ENCODE measurements around the gene ACSF3.

Gene ACSF3

GRCh38 chr16:89133457-89134127 is 39.9 kb downstream of the ACSF3 start:
- H3K36me3 ChIP-seq (ENCODE audit: control insufficient read depth in 2 of 2, insufficient read depth in 2 of 2, low read length in 2 of 2) = peaks cover 11% of the 10 kb centered on the region in 2 donors

GRCh38 chr16:89134269-89134668 is 40.6 kb downstream of the ACSF3 start:
- Histone ChIP-seq H3K9ac (ENCODE audit: low read length in 2 of 2) (no peak overlapping the region), H3K27me3 (ENCODE audit: control insufficient read depth in 1 of 2, insufficient read depth in 2 of 2, low read length in 2 of 2) (no peaks in the 10 kb centered on the region), H3K4me3 (ENCODE audit: low read length in 2 of 2) (no peak overlapping the region), H3K27ac (ENCODE audit: low read length) (no peak overlapping the region), H3K4me1 (ENCODE audit: control insufficient read depth, insufficient read depth, low read length) (no peaks in the 10 kb centered on the region), H3K9me3 (ENCODE audit: control insufficient read depth in 2 of 2, low read length in 2 of 2) (no peaks in the 10 kb centered on the region), H3K36me3 (ENCODE audit: control insufficient read depth in 2 of 2, insufficient read depth in 2 of 2, low read length in 2 of 2) (peaks cover 11% of the 10 kb centered on the region in 2 donors)

More at GRCh38 chr16:89133457-89134127, 39.9 kb downstream of the ACSF3 start:
- Histone ChIP-seq H3K9me3 (ENCODE audit: control insufficient read depth in 2 of 2, low read length in 2 of 2) (no peaks in the 10 kb centered on the region), H3K4me1 (ENCODE audit: control insufficient read depth, insufficient read depth, low read length) (no peaks in the 10 kb centered on the region), H3K27ac (ENCODE audit: low read length) (no peak overlapping the region), H3K4me3 (ENCODE audit: low read length in 2 of 2) (no peak overlapping the region), H3K9ac (ENCODE audit: low read length in 2 of 2) (no peak overlapping the region), H3K27me3 (ENCODE audit: control insufficient read depth in 1 of 2, insufficient read depth in 2 of 2, low read length in 2 of 2) (no peaks in the 10 kb centered on the region)

GRCh38 chr16:89135166-89135565 is 41.5 kb downstream of the ACSF3 start:
- no peak overlapping the region for H3K9ac ChIP-seq (ENCODE audit: low read length in 2 of 2)
- peaks cover 11 to 13% of the 10 kb centered on the region in 2 donors for H3K36me3 ChIP-seq (ENCODE audit: control insufficient read depth in 2 of 2, insufficient read depth in 2 of 2, low read length in 2 of 2)
- no peak overlapping the region for H3K27ac ChIP-seq (ENCODE audit: low read length)
- H3K4me3 ChIP-seq (ENCODE audit: low read length in 2 of 2) = no peak overlapping the region
- no peaks in the 10 kb centered on the region for H3K4me1 ChIP-seq (ENCODE audit: control insufficient read depth, insufficient read depth, low read length)
- no peaks in the 10 kb centered on the region for H3K9me3 ChIP-seq (ENCODE audit: control insufficient read depth in 2 of 2, low read length in 2 of 2)
- H3K27me3 ChIP-seq (ENCODE audit: control insufficient read depth in 1 of 2, insufficient read depth in 2 of 2, low read length in 2 of 2) = no peaks in the 10 kb centered on the region

GRCh38 chr16:89135971-89136765 is 42.5 kb downstream of the ACSF3 start:
- no peaks in the 10 kb centered on the region for H3K27me3 ChIP-seq (ENCODE audit: control insufficient read depth in 1 of 2, insufficient read depth in 2 of 2, low read length in 2 of 2)
- H3K36me3 ChIP-seq (ENCODE audit: control insufficient read depth in 2 of 2, insufficient read depth in 2 of 2, low read length in 2 of 2) = peaks cover 11 to 18% of the 10 kb centered on the region in 2 donors
- H3K27ac ChIP-seq (ENCODE audit: low read length) = no peak overlapping the region
- no peak overlapping the region for H3K9ac ChIP-seq (ENCODE audit: low read length in 2 of 2)
- no peaks in the 10 kb centered on the region for H3K9me3 ChIP-seq (ENCODE audit: control insufficient read depth in 2 of 2, low read length in 2 of 2)
- no peaks in the 10 kb centered on the region for H3K4me1 ChIP-seq (ENCODE audit: control insufficient read depth, insufficient read depth, low read length)
- no peak overlapping the region for H3K4me3 ChIP-seq (ENCODE audit: low read length in 2 of 2)

GRCh38 chr16:89136931-89137330 is 43.3 kb downstream of the ACSF3 start:
- Histone ChIP-seq H3K4me3 (ENCODE audit: low read length in 2 of 2) (no peak overlapping the region), H3K9me3 (ENCODE audit: control insufficient read depth in 2 of 2, low read length in 2 of 2) (no peaks in the 10 kb centered on the region), H3K36me3 (ENCODE audit: control insufficient read depth in 2 of 2, insufficient read depth in 2 of 2, low read length in 2 of 2) (peaks cover 10 to 25% of the 10 kb centered on the region in 2 donors), H3K9ac (ENCODE audit: low read length in 2 of 2) (no peak overlapping the region), H3K4me1 (ENCODE audit: control insufficient read depth, insufficient read depth, low read length) (no peaks in the 10 kb centered on the region), H3K27ac (ENCODE audit: low read length) (no peak overlapping the region), H3K27me3 (ENCODE audit: control insufficient read depth in 1 of 2, insufficient read depth in 2 of 2, low read length in 2 of 2) (no peaks in the 10 kb centered on the region)

GRCh38 chr16:89137666-89138512 is 44.2 kb downstream of the ACSF3 start:
- Histone ChIP-seq H3K27me3 (ENCODE audit: control insufficient read depth in 1 of 2, insufficient read depth in 2 of 2, low read length in 2 of 2) (no peaks in the 10 kb centered on the region), H3K9ac (ENCODE audit: low read length in 2 of 2) (no peak overlapping the region), H3K27ac (ENCODE audit: low read length) (no peak overlapping the region), H3K9me3 (ENCODE audit: control insufficient read depth in 2 of 2, low read length in 2 of 2) (no peaks in the 10 kb centered on the region), H3K36me3 (ENCODE audit: control insufficient read depth in 2 of 2, insufficient read depth in 2 of 2, low read length in 2 of 2) (peaks cover 10 to 26% of the 10 kb centered on the region in 2 donors), H3K4me1 (ENCODE audit: control insufficient read depth, insufficient read depth, low read length) (no peaks in the 10 kb centered on the region), H3K4me3 (ENCODE audit: low read length in 2 of 2) (no peak overlapping the region)

- no peaks in the 10 kb centered on the region for H3K27me3 ChIP-seq (ENCODE audit: control insufficient read depth in 1 of 2, insufficient read depth in 2 of 2, low read length in 2 of 2)
- no peaks in the 10 kb centered on the region for H3K9me3 ChIP-seq (ENCODE audit: control insufficient read depth in 2 of 2, low read length in 2 of 2)
- H3K4me1 ChIP-seq (ENCODE audit: control insufficient read depth, insufficient read depth, low read length) = no peaks in the 10 kb centered on the region
- H3K27ac ChIP-seq (ENCODE audit: low read length) = no peak overlapping the region
- peaks cover 9 to 26% of the 10 kb centered on the region in 2 donors for H3K36me3 ChIP-seq (ENCODE audit: control insufficient read depth in 2 of 2, insufficient read depth in 2 of 2, low read length in 2 of 2)
- H3K4me3 ChIP-seq (ENCODE audit: low read length in 2 of 2) = no peak overlapping the region
- H3K9ac ChIP-seq (ENCODE audit: low read length in 2 of 2) = no peak overlapping the region
These were observed 44.8 kb downstream of the ACSF3 start for GRCh38 chr16:89138513-89138795.

GRCh38 chr16:89138843-89139520 is 45.3 kb downstream of the ACSF3 start:
- H3K36me3 ChIP-seq (ENCODE audit: control insufficient read depth in 2 of 2, insufficient read depth in 2 of 2, low read length in 2 of 2) = peaks cover 7 to 27% of the 10 kb centered on the region in 2 donors
- H3K4me1 ChIP-seq (ENCODE audit: control insufficient read depth, insufficient read depth, low read length) = no peaks in the 10 kb centered on the region
- H3K9ac ChIP-seq (ENCODE audit: low read length in 2 of 2) = no peak overlapping the region
- H3K9me3 ChIP-seq (ENCODE audit: control insufficient read depth in 2 of 2, low read length in 2 of 2) = no peaks in the 10 kb centered on the region
- H3K27me3 ChIP-seq (ENCODE audit: control insufficient read depth in 1 of 2, insufficient read depth in 2 of 2, low read length in 2 of 2) = no peaks in the 10 kb centered on the region
- no peak overlapping the region for H3K27ac ChIP-seq (ENCODE audit: low read length)
- H3K4me3 ChIP-seq (ENCODE audit: low read length in 2 of 2) = no peak overlapping the region

- H3K36me3 ChIP-seq (ENCODE audit: control insufficient read depth in 2 of 2, insufficient read depth in 2 of 2, low read length in 2 of 2) = peaks cover 7 to 26% of the 10 kb centered on the region in 2 donors
- no peaks in the 10 kb centered on the region for H3K27me3 ChIP-seq (ENCODE audit: control insufficient read depth in 1 of 2, insufficient read depth in 2 of 2, low read length in 2 of 2)
- H3K9me3 ChIP-seq (ENCODE audit: control insufficient read depth in 2 of 2, low read length in 2 of 2) = no peaks in the 10 kb centered on the region
- H3K4me3 ChIP-seq (ENCODE audit: low read length in 2 of 2) = no peak overlapping the region
- no peak overlapping the region for H3K9ac ChIP-seq (ENCODE audit: low read length in 2 of 2)
- no peak overlapping the region for H3K27ac ChIP-seq (ENCODE audit: low read length)
- no peaks in the 10 kb centered on the region for H3K4me1 ChIP-seq (ENCODE audit: control insufficient read depth, insufficient read depth, low read length)
These were observed 46.3 kb downstream of the ACSF3 start for GRCh38 chr16:89139907-89140361.

- H3K27me3 ChIP-seq (ENCODE audit: control insufficient read depth in 1 of 2, insufficient read depth in 2 of 2, low read length in 2 of 2) = no peaks in the 10 kb centered on the region
- no peak overlapping the region for H3K4me3 ChIP-seq (ENCODE audit: low read length in 2 of 2)
- H3K9ac ChIP-seq (ENCODE audit: low read length in 2 of 2) = no peak overlapping the region
- H3K27ac ChIP-seq (ENCODE audit: low read length) = no peak overlapping the region
- H3K9me3 ChIP-seq (ENCODE audit: control insufficient read depth in 2 of 2, low read length in 2 of 2) = no peaks in the 10 kb centered on the region
- H3K36me3 ChIP-seq (ENCODE audit: control insufficient read depth in 2 of 2, insufficient read depth in 2 of 2, low read length in 2 of 2) = peaks cover 8 to 24% of the 10 kb centered on the region in 2 donors
- no peaks in the 10 kb centered on the region for H3K4me1 ChIP-seq (ENCODE audit: control insufficient read depth, insufficient read depth, low read length)
These were observed 46.7 kb downstream of the ACSF3 start for GRCh38 chr16:89140401-89140800.

Data from stomach smooth muscle (tissue), 2 donors.